ENCODE measurements around the gene CNGA1.

- TF ChIP-seq, protein P1, sequence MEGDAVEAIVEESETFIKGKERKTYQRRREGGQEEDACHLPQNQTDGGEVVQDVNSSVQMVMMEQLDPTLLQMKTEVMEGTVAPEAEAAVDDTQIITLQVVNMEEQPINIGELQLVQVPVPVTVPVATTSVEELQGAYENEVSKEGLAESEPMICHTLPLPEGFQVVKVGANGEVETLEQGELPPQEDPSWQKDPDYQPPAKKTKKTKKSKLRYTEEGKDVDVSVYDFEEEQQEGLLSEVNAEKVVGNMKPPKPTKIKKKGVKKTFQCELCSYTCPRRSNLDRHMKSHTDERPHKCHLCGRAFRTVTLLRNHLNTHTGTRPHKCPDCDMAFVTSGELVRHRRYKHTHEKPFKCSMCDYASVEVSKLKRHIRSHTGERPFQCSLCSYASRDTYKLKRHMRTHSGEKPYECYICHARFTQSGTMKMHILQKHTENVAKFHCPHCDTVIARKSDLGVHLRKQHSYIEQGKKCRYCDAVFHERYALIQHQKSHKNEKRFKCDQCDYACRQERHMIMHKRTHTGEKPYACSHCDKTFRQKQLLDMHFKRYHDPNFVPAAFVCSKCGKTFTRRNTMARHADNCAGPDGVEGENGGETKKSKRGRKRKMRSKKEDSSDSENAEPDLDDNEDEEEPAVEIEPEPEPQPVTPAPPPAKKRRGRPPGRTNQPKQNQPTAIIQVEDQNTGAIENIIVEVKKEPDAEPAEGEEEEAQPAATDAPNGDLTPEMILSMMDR (IDR thresholded peaks at IDR 0.05 in 8 of 11, conservative IDR thresholded peaks at IDR 0.05 in 3 of 11): no peak
- TF ChIP-seq POLR2A (IDR thresholded peaks at IDR 0.05) (no peak), POLR2AphosphoS5 (IDR thresholded peaks at IDR 0.05) (no peak)
Observed at GRCh38 chr4:48002267-48002666, 14.2 kb downstream of the CNGA1 start.

Measured in spleen (tissue), 7 donors.